ENCODE results near the gene TNFSF11. TPM values are rescaled to one million over a fixed set of nuclear protein-coding genes. Genes with fewer than 3 reads are reported as not detected.
"Not testable (repeated sequence)": the region's sequence is repeated elsewhere in the genome, so short reads cannot be mapped to it uniquely, and the experiment has no call there.

The TNFSF11 gene, protein sequence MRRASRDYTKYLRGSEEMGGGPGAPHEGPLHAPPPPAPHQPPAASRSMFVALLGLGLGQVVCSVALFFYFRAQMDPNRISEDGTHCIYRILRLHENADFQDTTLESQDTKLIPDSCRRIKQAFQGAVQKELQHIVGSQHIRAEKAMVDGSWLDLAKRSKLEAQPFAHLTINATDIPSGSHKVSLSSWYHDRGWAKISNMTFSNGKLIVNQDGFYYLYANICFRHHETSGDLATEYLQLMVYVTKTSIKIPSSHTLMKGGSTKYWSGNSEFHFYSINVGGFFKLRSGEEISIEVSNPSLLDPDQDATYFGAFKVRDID
- not detected for total RNA-seq

DNA sequence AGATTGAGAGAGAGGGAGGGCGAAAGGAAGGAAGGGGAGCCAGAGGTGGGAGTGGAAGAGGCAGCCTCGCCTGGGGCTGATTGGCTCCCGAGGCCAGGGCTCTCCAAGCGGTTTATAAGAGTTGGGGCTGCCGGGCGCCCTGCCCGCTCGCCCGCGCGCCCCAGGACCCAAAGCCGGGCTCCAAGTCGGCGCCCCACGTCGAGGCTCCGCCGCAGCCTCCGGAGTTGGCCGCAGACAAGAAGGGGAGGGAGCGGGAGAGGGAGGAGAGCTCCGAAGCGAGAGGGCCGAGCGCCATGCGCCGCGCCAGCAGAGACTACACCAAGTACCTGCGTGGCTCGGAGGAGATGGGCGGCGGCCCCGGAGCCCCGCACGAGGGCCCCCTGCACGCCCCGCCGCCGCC is at the start of gene TNFSF11:
TNFSF11 (plus strand) TSS at position 142 of the 400 bp plus-strand sequence; CDS start at position 294, 152 bp downstream.
- DNase-seq (ENCODE audit: low spot score), result no peak

DNA sequence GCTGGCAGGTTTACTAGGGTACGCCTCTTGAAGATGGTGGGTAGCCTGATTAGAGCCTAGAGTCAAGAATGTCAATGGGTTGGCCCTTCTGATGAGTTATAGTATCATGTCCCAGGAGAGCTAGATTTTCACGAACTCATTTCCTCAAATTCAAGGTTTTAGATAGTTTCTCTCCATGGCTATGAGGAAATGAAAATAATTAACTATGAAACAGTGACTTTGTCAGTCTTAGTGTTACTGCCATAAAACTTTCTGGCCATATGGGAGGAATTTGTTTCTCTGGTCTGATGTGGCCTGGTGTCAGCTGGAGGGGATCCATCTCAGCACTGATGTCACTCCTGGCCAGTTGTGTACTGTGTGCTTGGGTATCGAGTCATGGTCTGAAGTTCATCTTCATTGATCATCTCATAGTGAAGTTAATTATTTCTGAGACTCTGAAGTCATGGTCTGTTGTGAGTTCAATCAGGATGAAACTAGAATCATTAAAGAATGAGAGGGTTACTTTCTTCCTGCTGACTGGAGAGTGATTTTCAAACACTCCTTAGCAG is 49.4 kb upstream of the TNFSF11 start:
- no peak for DNase-seq (ENCODE audit: low spot score)

DNA sequence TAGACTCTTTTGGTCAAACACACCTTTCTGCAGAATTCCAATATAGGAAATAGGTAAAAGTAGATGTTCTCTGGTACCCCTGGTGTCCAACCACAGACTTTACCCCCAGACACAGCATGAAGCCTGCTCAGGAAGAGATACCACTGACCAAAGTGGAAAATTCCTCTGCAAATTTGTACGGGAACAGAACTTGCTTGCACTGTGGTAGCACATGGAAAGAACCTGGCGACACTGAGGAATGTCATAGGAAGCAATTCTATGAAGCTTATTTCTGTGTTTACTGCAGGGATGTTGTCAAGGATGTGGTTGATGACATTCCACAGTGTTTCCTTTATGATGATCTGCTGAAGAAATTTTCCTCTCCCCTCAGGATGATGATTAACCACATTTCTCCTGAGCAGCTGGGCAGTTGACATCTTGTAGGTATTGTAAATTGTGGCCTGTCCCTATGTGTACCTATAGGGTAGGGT is 48.9 kb upstream of the TNFSF11 start:
- DNase-seq (ENCODE audit: low spot score), result no peak

DNA sequence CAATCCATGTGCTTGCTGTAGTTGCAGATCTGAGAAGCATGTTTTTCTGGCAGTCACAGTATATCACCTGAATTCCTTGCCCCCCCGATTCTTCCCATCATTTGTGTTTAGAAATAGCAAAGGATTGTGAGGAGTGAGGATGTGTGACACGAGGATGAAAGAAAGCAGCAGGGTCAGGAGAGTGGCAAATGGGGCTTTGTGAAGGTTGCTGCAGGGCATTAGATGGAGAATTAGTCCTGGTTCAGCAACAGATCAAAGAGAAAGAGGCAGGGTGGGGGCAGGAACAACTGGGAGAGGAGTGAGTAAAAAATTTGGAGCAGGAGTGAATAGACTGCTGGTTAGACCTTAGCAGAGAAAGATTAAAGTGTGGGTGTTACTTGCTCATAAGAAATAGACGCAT is 47.7 kb upstream of the TNFSF11 start:
- no peak for DNase-seq (ENCODE audit: low spot score)

DNA sequence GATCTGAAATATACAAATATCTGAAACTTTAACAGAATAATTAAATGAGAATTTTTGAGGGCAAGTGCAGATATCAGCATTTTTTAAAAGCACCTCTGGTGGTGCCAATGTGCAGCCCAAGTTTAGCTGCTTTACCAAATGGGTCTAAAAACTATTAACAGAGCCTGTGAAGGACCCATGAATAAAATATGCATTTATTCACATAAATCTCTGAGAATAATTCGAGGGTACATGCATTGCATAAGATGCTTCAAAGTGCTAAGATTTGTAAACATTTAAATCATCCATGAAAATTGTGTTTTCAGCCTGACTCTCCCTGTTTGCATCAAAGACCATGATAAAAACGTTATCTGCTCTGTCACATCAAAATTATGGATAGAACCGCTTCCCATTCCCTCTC is 47.1 kb upstream of the TNFSF11 start:
- no peak for DNase-seq (ENCODE audit: low spot score)

DNA sequence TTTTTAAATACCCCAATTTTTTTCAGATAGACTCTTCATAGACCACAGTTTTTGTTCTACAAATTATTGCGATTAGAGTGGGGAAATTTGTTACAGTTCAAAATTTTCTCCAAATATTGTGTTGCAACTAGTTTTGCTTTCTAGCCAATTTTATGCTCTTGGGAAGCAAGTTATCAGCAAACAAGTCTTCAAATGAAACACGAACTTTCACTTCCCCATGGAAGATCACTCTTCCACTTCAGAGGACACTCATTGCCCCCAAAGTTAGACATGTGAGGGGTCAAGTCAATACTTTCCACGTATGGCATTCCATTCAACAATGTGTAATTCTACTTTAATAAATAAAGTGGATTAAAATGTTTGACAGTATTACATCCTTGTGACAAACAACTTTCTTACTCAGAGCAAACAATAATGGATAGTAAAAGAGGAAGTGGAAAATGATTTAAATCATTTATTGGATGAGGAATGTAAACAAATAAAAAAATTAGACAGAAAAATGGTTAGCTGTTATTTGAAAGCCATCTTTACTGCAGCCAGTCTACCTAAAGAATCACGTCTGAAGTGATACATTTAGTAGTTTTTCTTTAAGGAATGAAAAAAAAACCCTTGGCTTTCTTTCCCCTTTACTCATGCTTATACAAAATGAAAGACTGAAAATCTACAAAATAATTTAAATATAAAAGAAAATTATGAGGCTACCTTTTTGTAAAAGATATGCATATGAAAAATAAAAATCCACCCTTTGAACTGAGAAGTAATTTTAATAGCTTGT is 41.2 kb upstream of the TNFSF11 start:
- no peak for DNase-seq (ENCODE audit: low spot score)

DNA sequence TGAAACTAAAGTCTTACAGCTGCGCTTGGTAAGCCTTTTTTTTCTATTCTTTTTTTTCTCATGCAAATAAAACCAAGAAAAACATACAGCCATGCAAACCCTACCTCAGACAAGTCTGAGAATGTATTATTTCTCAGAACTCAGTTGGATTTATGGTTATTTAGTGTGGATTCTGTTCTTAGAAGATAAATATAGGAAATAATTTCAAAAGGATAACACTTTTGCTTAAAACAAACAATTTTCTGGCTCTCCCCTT is 40.7 kb upstream of the TNFSF11 start:
- DNase-seq (ENCODE audit: low spot score), result no peak

DNA sequence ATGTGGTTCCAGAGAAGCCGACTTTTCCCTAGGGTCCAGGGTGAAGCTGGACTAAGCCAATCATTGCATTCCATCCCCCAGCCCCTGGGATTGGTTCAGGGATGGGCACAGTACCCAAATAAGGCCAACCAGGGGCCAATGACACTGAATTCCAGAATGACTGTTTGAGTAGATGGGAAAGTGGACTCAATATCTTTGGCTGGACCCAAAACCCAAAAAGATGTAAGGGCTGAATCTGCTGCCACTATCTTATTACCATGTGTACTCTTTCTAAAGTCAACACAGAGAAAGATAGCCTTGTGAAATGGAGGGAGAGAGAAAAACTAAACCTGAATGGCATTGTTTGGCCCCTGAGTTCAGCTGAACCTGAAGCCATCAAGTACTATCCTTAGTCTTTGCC is 39.2 kb upstream of the TNFSF11 start:
- no peak for DNase-seq (ENCODE audit: low spot score)

DNA sequence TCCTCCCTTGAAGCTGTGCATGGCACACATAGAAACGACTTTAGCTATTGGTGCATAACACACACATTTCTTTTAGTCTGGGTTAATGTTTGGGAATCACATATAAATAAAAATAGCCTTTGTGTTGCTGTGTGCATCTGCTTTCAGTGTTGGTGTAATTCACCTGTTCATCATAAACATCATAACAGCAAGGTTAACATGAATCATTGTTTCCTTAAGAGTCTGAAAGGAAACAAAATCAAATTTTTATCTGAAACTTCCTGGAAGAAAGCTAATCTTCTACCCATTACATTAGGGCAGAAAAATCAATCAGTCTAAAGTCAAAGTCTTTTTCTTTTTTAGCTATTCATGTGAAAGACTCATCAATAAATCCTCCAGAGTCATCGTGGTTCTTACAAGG is 35.0 kb upstream of the TNFSF11 start:
- no peak for DNase-seq (ENCODE audit: low spot score)

DNA sequence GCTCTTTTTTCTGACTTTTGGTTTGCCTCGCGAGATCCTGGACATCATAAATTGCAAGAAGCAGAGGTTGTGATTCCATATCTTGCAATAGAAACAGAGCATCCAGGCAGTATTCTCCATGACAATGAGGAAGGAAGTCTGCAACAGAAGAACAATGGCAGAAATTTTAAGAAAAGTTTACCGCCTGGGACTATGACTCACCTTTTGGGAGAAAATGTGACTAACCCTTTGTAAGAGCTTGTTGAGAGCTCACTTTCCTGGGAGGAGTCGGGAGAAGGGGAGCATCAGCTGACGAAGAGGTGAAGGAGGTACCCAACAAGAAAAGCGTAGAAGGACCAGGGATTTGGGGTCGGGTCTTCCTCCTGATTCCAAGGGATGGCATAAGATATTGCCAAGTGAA is 34.3 kb upstream of the TNFSF11 start:
- DNase-seq (ENCODE audit: low spot score), result no peak

DNA sequence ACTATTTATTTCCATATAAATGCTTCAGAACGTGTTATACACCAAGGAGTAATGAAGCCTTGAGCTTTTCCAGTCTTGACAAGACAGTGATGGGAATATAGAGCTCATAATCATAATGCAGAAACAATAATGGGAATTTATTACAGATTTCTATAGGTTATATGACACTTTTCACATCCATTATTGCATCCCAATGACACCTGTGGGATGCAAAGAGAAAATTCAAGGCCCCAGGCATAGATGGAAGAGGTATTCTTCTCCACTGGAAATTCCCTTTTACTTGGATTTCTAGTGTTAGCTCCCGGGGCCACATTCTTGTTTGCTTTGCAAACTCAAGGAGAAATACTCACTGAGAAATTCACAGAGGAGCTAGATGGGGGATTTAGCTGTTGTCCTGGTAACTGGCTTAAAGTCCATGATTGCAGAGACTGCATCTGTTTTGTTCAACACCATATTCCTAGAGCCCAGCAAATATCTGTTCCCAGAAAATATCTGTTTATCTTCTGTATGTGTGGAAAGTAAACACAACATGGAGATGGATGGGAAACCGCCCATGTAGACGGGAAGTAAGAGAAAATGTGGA is 30.6 kb upstream of the TNFSF11 start:
- DNase-seq (ENCODE audit: low spot score), result no peak

DNA sequence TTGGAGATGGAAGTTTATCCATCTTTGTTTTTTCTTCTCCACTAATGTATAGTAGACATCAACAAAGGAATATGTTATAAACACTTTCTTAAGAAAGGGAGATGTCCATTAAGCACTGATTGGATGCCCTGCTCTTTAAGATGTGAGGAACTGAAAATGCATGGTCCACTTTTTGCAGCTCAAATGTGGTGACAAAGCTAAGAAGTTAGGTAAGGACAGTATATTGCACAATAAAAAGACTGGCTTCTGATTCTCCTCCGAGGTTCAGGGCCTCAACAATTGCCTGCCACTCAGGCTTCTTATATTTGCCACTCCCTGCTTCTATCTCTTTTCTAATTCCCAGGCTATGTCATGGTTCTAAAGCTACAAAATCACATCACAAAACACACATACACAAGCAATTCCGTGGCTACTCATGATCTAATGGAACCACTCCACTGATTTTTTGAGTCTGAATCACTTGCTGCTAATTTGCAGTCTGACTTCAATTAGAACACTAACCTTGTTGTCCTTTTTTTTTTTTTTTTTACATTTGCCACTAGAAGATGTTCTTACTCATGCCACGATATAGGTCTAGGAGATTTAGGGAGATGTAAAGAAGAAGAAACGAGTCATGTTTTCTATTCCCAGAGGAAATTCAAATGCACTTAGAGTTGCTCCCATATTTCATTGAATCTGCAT is 29.6 kb upstream of the TNFSF11 start:
- DNase-seq (ENCODE audit: low spot score), result no peak

DNA sequence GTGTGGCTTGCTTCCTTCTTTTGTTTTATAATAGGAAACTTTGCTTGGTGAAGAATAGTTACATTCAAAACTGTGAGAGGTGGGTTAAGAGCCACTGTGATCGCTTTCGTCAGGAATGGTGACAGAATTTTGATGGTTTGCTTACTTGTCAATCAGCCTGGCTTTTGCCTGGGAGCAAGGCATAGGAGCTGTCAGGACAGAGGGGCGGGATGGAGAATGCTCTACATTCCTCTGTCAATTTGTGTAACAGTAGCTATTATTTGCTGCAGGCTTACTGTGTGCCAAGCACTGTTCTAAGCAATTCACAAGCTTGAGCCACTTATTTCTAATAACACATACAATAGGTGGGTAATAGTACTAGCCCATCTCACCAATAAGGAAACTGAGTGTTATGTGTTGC is 28.1 kb upstream of the TNFSF11 start:
- DNase-seq (ENCODE audit: low spot score), result no peak

DNA sequence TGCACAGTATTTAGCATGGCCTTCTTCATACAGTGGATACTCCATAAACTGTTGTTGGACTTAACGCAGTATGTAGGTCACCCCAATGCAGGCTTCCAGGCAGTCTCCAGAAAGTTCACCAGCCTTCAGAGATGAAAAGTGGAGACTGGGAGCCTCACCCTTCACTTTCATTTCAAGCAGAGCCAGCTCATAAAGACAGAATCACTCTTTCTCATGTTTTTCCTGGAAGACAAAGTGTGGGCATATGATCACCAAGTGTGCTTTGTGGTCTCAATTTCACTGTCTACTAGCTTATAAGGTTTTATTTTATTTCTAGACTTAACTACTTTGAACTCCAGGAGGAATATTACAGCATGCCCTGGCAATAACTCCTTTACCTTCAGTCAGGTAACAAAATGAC is 26.3 kb upstream of the TNFSF11 start:
- DNase-seq (ENCODE audit: low spot score), result no peak

DNA sequence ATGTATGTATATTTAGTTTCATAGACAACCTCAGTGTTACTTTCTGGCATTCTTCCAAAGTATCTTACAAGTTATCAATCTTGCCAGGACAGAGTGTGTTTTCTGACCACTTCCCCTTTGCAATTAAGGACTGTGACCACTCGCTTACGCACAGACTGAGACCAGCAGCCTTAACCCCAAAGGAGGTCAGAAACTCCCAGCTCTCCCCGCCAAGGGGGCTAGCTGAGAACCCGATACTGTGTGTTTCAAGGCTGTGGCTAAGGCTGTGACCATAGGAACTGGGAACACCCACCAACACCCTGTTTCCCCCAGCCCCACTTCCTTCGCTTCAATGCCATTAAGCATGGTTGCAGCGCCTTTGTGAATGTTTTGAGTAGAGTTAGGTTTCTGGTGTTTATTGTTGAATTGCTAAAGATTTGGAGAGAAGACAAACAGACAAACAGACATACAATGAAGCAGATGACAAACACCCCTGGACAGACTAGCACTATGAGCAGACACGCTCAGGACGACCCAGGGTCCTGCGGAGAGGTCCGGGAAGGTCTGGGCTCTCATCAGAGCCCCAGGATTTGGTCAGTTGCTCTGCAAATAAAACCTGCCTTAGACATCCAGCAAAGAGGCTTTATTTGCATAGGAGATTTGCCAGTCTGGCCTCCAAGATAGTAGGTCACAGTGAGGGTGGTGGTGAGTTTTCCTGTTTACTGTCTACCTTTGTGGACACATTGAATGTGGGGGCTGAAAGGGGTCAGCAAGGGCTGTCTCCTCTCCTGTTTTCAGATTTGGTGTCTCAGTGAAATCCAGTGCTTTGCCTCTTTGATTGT is 25.0 kb upstream of the TNFSF11 start:
- DNase-seq (ENCODE audit: low spot score), result no peak

DNA sequence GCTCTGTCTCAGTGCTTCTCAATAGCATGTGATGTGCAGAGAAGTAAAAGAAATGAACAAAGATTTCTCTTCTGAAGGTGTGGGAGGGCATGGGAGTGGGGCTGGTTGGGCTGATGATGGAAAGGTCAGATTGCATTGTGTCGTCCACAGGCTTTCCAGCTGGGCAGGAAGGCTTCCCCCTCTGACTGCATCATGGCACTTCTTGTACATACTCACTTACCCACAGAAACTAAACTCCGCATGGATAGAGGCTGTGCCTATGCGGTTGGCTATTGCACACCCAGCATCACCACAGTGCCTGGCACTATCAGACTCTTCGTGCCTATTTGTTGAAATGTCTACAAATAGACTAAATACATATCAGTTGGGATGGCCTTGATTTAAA is 24.4 kb upstream of the TNFSF11 start:
- DNase-seq (ENCODE audit: low spot score), result no peak

DNA sequence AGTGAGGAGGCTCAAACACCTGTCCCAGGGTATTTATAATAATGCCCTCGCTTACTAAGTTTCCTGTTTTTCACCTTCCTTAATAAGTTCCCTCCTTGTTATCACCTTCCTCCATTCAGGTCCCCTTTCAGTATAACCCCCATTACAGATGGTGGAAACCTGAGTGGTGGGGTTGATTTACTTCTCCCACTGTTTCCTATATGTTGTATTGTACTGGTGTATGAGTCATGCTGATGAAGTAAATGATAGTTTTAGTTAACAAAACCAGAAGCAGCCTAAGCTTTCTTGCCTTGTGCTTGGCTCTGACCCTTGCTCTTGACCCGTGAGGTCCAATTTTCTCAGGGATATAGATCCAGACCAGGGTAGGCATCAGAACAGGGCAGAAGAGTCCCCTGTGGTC is 22.3 kb upstream of the TNFSF11 start:
- DNase-seq (ENCODE audit: low spot score), result no peak

DNA sequence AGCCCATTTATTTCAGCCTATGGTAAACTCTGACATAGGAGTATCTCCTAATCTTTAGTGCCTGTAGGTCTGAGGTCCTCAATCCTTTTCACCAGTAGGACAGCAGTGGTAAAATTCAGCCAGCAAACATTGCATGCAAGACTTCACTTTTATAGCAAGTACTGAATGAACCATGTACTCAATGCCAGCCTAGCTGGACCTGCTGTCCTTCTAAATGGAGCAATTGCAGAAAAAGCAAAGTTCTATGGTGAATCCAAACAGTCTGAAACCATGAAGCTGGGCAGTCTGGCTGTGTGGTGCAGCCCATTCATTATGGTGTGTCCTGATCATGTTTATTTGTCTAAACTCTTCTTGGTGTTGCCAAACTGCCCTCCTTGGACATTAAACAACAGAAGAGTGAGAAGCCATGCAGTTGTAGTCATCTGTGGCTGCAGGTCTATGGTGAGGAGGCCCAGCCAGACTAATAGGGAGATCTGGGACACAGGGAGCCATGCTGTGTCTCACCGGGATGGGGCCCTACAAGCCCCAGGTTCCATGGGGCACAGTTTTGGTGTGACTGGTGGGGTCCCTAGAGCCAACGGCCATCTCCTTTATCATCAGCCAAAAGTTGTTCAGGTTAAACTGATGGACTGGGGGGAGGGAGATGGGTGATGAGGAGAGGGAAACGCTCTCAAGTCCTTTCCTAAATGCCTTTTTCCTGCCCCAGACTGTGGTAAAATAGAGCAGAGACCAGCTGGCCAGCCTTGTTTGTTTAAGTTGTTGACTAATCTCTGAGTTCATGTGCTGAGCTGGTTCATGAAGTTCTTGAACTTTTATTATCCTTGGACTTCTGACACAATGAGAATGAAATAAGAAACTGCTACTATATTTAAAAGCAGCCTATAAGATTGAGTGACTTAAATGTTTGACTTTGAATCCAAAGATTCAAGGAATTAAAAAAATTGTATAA is 20.6 kb upstream of the TNFSF11 start:
- DNase-seq (ENCODE audit: low spot score), result no peak

DNA sequence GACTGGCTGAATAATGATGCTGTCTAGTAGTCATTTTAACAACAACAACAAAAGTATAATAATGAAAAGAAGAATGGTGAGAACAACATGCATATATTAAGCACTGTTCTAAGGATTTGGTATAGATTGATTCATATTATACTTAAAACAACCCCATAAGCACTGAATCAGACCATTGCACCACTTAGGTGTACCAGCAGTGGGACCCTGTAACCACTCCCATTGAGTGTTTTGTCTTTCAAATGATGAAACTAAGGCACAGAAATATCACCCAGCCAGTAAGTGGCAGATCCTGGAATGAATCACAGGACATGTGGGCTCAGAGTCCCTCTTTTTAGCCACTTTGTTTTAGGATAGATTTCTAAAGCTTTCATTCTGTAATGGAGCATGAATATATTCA is 14.9 kb upstream of the TNFSF11 start:
- DNase-seq (ENCODE audit: low spot score), result no peak

DNA sequence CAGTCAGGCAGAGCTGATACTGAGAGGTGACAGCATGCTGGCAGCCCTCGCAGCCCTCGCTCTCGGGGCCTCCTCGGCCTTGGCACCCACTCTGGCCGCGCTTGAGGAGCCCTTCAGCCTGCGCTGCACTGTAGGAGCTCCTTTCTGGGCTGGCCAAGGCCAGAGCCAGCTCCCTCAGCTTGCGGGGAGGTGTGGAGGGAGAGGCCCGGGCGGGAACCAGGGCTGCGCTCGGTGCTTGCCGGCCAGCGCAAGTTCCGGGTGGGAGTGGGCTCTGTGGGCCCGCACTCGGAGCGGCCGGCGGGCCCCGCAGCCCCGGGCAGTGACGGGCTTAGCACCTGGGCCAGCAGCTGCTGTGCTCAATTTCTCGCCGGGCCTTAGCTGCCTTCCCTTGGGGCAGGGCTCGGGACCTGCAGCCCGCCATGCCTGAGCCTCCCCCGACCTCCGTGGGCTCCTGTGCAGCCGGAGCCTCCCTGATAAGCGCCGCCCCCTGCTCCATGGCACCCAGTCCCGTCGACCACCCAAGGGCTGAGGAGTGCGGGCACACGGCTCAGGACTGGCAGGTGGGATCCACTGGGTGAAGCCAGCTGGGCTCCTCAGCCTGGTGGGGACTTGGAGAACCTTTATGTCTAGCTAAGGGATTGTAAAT is 14.3 kb upstream of the TNFSF11 start:
- not testable (repeated sequence) for DNase-seq (ENCODE audit: low spot score)
